Keratinocyte (primary cell): ENCODE data around the gene KMT2E.

Source experiments
- EZH2 ChIP-seq: IDR thresholded peaks from one replicate; pipeline ENCODE4 v1.6.1; 2012; ENCODE audit warnings: inconsistent platforms, mild to moderate bottlenecking, low read length, moderate library complexity
- TF ChIP-seq, protein P1 (sequence below), 3 experiments: IDR thresholded peaks in 1 of 3; conservative IDR thresholded peaks in 1 of 3; optimal IDR thresholded peaks in 1 of 3; 2 replicates in 2 of 3; 3 replicates in 1 of 3; pipeline versions ENCODE3 to v1.5.1; 2011; ENCODE audit warnings: low read length in 3 of 3, mild to moderate bottlenecking in 3 of 3, moderate library complexity in 2 of 3, control low read depth in 1 of 3, inconsistent platforms in 1 of 3; ENCODE audit not compliant: insufficient read depth in 2 of 3; ENCODE audit errors: extremely low read depth in 1 of 3

- no peak for TF ChIP-seq EZH2
- TF ChIP-seq, protein P1, sequence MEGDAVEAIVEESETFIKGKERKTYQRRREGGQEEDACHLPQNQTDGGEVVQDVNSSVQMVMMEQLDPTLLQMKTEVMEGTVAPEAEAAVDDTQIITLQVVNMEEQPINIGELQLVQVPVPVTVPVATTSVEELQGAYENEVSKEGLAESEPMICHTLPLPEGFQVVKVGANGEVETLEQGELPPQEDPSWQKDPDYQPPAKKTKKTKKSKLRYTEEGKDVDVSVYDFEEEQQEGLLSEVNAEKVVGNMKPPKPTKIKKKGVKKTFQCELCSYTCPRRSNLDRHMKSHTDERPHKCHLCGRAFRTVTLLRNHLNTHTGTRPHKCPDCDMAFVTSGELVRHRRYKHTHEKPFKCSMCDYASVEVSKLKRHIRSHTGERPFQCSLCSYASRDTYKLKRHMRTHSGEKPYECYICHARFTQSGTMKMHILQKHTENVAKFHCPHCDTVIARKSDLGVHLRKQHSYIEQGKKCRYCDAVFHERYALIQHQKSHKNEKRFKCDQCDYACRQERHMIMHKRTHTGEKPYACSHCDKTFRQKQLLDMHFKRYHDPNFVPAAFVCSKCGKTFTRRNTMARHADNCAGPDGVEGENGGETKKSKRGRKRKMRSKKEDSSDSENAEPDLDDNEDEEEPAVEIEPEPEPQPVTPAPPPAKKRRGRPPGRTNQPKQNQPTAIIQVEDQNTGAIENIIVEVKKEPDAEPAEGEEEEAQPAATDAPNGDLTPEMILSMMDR (optimal IDR thresholded peaks at IDR 0.05 in 1 of 3, IDR thresholded peaks at IDR 0.05 in 1 of 3, conservative IDR thresholded peaks at IDR 0.05 in 1 of 3; ENCODE audit: extremely low read depth in 1 of 3, insufficient read depth in 2 of 3, low read length in 3 of 3): no peak
Measured at GRCh38 chr7:105055084-105055483, 41.1 kb downstream of the KMT2E start.
